H1 (cell line): ENCODE measurements around the gene CLPSL2. TPM values are rescaled to one million over a fixed set of nuclear protein-coding genes. Genes with fewer than 3 reads are reported as not detected.

ENCODE experiments used
- CTCF ChIA-PET: fragments of 300-600 bp; sonication (Branson Sonifier 250); formaldehyde crosslinking; loops from one replicate; lab custom pipeline; 2021; ENCODE audit not compliant: partially characterized antibody; lab: Charles Lee
- POLR2A ChIA-PET: fragments of 300-600 bp; sonication (Branson Sonifier 250); formaldehyde crosslinking; loops from one replicate; lab custom pipeline; 2021; ENCODE audit warnings: inconsistent platforms; ENCODE audit not compliant: partially characterized antibody; lab: Charles Lee
- DNase-seq, 2 experiments: peaks; one replicate each; pipeline versions ENCODE4 v3.0.0 to v3.0.0-alpha.2; 2010 to 2022; ENCODE audit warnings: low spot score in 2 of 2, low read depth in 1 of 2, mixed read lengths in 1 of 2
- FAIRE-seq: peaks from 2 replicates; lab custom pipeline; 2011; peaks lifted over from hg19 to GRCh38; lab: Jason Lieb, UNC
- H2AFZ ChIP-seq: 2 replicates; pipeline ENCODE4 v1.8.1; 2012; ENCODE audit warnings: low read length, inconsistent platforms
- H2AK5ac ChIP-seq: 2 replicates; pipeline ENCODE4 v1.6.1; 2013; ENCODE audit warnings: low read depth, low read length
- H2BK120ac ChIP-seq: replicated peaks from 2 replicates; pipeline ENCODE3; 2013; ENCODE audit warnings: low read depth, low read length, inconsistent platforms
- H2BK12ac ChIP-seq: 2 replicates; pipeline ENCODE4 v1.6.1; 2013; ENCODE audit warnings: low read depth, low read length
- H2BK15ac ChIP-seq: 2 replicates; pipeline ENCODE4 v1.6.1; 2013; ENCODE audit warnings: low read length
- H2BK20ac ChIP-seq: 2 replicates; pipeline ENCODE4 v1.6.1; 2013; ENCODE audit warnings: low read length
- H2BK5ac ChIP-seq: 2 replicates; pipeline ENCODE4 v1.6.1; 2013; ENCODE audit warnings: low read depth, low read length
- H3K14ac ChIP-seq: 2 replicates; pipeline ENCODE4 v1.6.1; 2013; ENCODE audit warnings: inconsistent platforms; ENCODE audit not compliant: insufficient read length
- H3K18ac ChIP-seq: 2 replicates; pipeline ENCODE4 v1.6.1; 2013; ENCODE audit warnings: low read length; ENCODE audit errors: extremely low read depth
- H3K23ac ChIP-seq: 2 replicates; pipeline ENCODE4 v1.6.1; 2013; ENCODE audit warnings: inconsistent platforms; ENCODE audit not compliant: insufficient read length
- H3K23me2 ChIP-seq: 2 replicates; pipeline ENCODE4 v1.6.1; 2013; ENCODE audit warnings: low read depth, low read length
- H3K27ac ChIP-seq: 2 replicates; pipeline ENCODE4 v1.6.1; 2011; ENCODE audit warnings: low read depth, low read length, inconsistent platforms
- H3K27me3 ChIP-seq, 4 experiments: replicated peaks in 1 of 4; 1 replicate in 1 of 4; 2 replicates in 3 of 4; pipeline versions ENCODE4 v1.6.1 to v1.8.1; 2011 to 2013; ENCODE audit warnings: low read length in 3 of 4, mild to moderate bottlenecking in 3 of 4, inconsistent platforms in 2 of 4, mixed read lengths in 2 of 4, moderate library complexity in 1 of 4; ENCODE audit not compliant: control insufficient read depth in 3 of 4, insufficient read depth in 3 of 4; ENCODE audit errors: extremely low read depth in 1 of 4
- H3K36me3 ChIP-seq, 4 experiments: 2 replicates each; pipeline versions ENCODE4 v1.6.1 to v1.8.1; 2011 to 2013; ENCODE audit warnings: mild to moderate bottlenecking in 4 of 4, low read length in 3 of 4, moderate library complexity in 2 of 4, control low read depth in 1 of 4, inconsistent platforms in 1 of 4; ENCODE audit not compliant: insufficient read depth in 4 of 4, control insufficient read depth in 2 of 4
- H3K4ac ChIP-seq: replicated peaks from 2 replicates; pipeline ENCODE3; 2013; ENCODE audit warnings: low read length, low read depth, mixed read lengths, inconsistent platforms; ENCODE audit not compliant: insufficient read length
- H3K4me1 ChIP-seq, 4 experiments: replicated peaks in 1 of 4; 1 replicate in 1 of 4; 2 replicates in 3 of 4; pipeline versions ENCODE4 v1.6.1 to v1.8.1; 2011 to 2013; ENCODE audit warnings: low read length in 3 of 4, inconsistent platforms in 2 of 4, mixed read lengths in 1 of 4; ENCODE audit not compliant: insufficient read depth in 4 of 4, control insufficient read depth in 3 of 4
- H3K4me2 ChIP-seq, 2 experiments: 2 replicates each; pipeline versions ENCODE4 v1.6.1 to v1.8.1; 2011 to 2013; ENCODE audit warnings: low read depth in 2 of 2, low read length in 2 of 2, control low read depth in 1 of 2, inconsistent platforms in 1 of 2, mild to moderate bottlenecking in 1 of 2; ENCODE audit not compliant: insufficient read depth in 1 of 2
- H3K4me3 ChIP-seq, 4 experiments: fragments of 200-600, 300-600 bp in 1 of 4; sonication (generic), shearing (Covaris generic), sonication (Bioruptor Twin) in 1 of 4; 2 replicates each; pipeline versions ENCODE4 v1.5.1 to v1.8.1; 2011 to 2016; ENCODE audit warnings: low read length in 4 of 4, low read depth in 3 of 4, control low read depth in 2 of 4, inconsistent platforms in 2 of 4, mild to moderate bottlenecking in 2 of 4, mixed read lengths in 1 of 4, moderate library complexity in 1 of 4; ENCODE audit not compliant: insufficient read depth in 2 of 4; ENCODE audit errors: extremely low read depth in 1 of 4
- H3K56ac ChIP-seq: replicated peaks from 2 replicates; pipeline ENCODE3; 2013; ENCODE audit warnings: low read depth, mild to moderate bottlenecking, mixed read lengths, low read length, inconsistent platforms; ENCODE audit not compliant: insufficient read length
- H3K79me1 ChIP-seq: 2 replicates; pipeline ENCODE4 v1.6.1; 2013; ENCODE audit warnings: low read depth, low read length, control low read depth
- H3K79me2 ChIP-seq, 2 experiments: 2 replicates each; pipeline versions ENCODE4 v1.6.1 to v1.8.1; 2012 to 2013; ENCODE audit warnings: low read length in 2 of 2, mild to moderate bottlenecking in 2 of 2, inconsistent platforms in 1 of 2; ENCODE audit not compliant: insufficient read depth in 2 of 2, control insufficient read depth in 1 of 2
- H3K9ac ChIP-seq, 4 experiments: replicated peaks in 1 of 4; 1 replicate in 1 of 4; 2 replicates in 3 of 4; pipeline versions ENCODE4 v1.6.1 to v1.8.1; 2011 to 2013; ENCODE audit warnings: low read depth in 3 of 4, low read length in 3 of 4, control low read depth in 2 of 4, mild to moderate bottlenecking in 2 of 4, moderate library complexity in 2 of 4, inconsistent platforms in 1 of 4; ENCODE audit errors: extremely low read depth in 1 of 4
- H3K9me3 ChIP-seq, 2 experiments: 2 replicates each; pipeline versions ENCODE4 v1.6.1 to v1.8.1; 2012 to 2013; ENCODE audit warnings: mild to moderate bottlenecking in 2 of 2, moderate library complexity in 2 of 2, control low read depth in 1 of 2, inconsistent platforms in 1 of 2, low read depth in 1 of 2, low read length in 1 of 2, mixed read lengths in 1 of 2; ENCODE audit not compliant: insufficient read depth in 2 of 2
- H4K20me1 ChIP-seq, 2 experiments: replicated peaks in 1 of 2; 2 replicates each; pipeline versions ENCODE3 to v1.8.1; 2011 to 2013; ENCODE audit warnings: inconsistent platforms in 2 of 2, low read length in 2 of 2, mild to moderate bottlenecking in 1 of 2; ENCODE audit not compliant: insufficient read depth in 2 of 2, control insufficient read depth in 1 of 2
- H4K5ac ChIP-seq: 2 replicates; pipeline ENCODE4 v1.6.1; 2013; ENCODE audit warnings: low read length, low read depth, mixed read lengths, inconsistent platforms; ENCODE audit not compliant: insufficient read length
- H4K8ac ChIP-seq: 2 replicates; pipeline ENCODE4 v1.8.0; 2013; ENCODE audit warnings: mild to moderate bottlenecking, moderate library complexity, low read length, inconsistent platforms; ENCODE audit not compliant: insufficient read depth; ENCODE audit errors: extremely low read depth
- H4K91ac ChIP-seq: replicated peaks from 2 replicates; pipeline ENCODE3; 2013; ENCODE audit warnings: low read length, mixed read lengths, inconsistent platforms; ENCODE audit not compliant: insufficient read length
- ASH2L ChIP-seq: fragments of 200-600, 300-600 bp; sonication (generic); IDR thresholded peaks from one replicate; pipeline ENCODE4 v1.7.1; 2017; ENCODE audit warnings: low read length
- BCL11A ChIP-seq, 2 experiments: IDR thresholded peaks; one replicate each; pipeline ENCODE4 v1.6.1; 2011; ENCODE audit warnings: low read depth in 2 of 2, low read length in 2 of 2, mild to moderate bottlenecking in 2 of 2
- CBX8 ChIP-seq: fragments of 300-800, 300-1000 bp; sonication (generic); IDR thresholded peaks from 2 replicates; pipeline ENCODE4 v1.7.1; 2016; ENCODE audit warnings: low read depth, low read length, borderline replicate concordance
- E2F6 ChIP-seq: IDR thresholded peaks from 2 replicates; pipeline ENCODE4 v1.6.1; 2012; ENCODE audit warnings: inconsistent platforms
- FOSL1 ChIP-seq: IDR thresholded peaks from 2 replicates; pipeline ENCODE4 v1.6.1; 2011; ENCODE audit warnings: mild to moderate bottlenecking, low read depth, low read length, moderate library complexity; ENCODE audit not compliant: insufficient read depth
- GABPA ChIP-seq: IDR thresholded peaks from 2 replicates; pipeline ENCODE4 v1.6.1; 2011; ENCODE audit warnings: mild to moderate bottlenecking, low read length, moderate library complexity, borderline replicate concordance; ENCODE audit not compliant: insufficient read depth
- HDAC6 ChIP-seq: IDR thresholded peaks from one replicate; pipeline ENCODE4 v1.7.1; 2012; ENCODE audit warnings: low read depth, mild to moderate bottlenecking, inconsistent platforms, low read length, moderate library complexity
- KDM5A ChIP-seq: fragments of 200-600 bp; IDR thresholded peaks from 2 replicates; pipeline ENCODE4 v1.7.1; 2012; ENCODE audit warnings: mild to moderate bottlenecking, low read length, inconsistent platforms, mixed read lengths
- PHF8 ChIP-seq: fragments of 200-600 bp; sonication (generic); conservative IDR thresholded peaks from 2 replicates; pipeline ENCODE4 v1.7.1; 2012; ENCODE audit warnings: low read depth, mild to moderate bottlenecking, inconsistent platforms, low read length, moderate library complexity
- RAD21 ChIP-seq, 2 experiments: IDR thresholded peaks in 1 of 2; conservative IDR thresholded peaks in 1 of 2; 2 replicates each; pipeline ENCODE4 v1.6.1; 2011; ENCODE audit warnings: low read depth in 2 of 2, low read length in 2 of 2, improper control_type of control experiment in 1 of 2, inconsistent platforms in 1 of 2, mild to moderate bottlenecking in 1 of 2, moderate library complexity in 1 of 2
- RBBP5 ChIP-seq: IDR thresholded peaks from 2 replicates; pipeline ENCODE4 v1.7.1; 2012; ENCODE audit warnings: low read depth, mild to moderate bottlenecking, inconsistent platforms, low read length, moderate library complexity, borderline replicate concordance
- SAP30 ChIP-seq: fragments of 300-600 bp; sonication (generic); IDR thresholded peaks from 2 replicates; pipeline ENCODE4 v1.7.1; 2012; ENCODE audit warnings: low read length, moderate library complexity, mild to moderate bottlenecking, inconsistent platforms; ENCODE audit not compliant: insufficient read depth, insufficient replicate concordance
- WGBS, 2 experiments: shearing (Covaris generic) in 1 of 2; methylation state at CpG; one replicate each; pipeline versions ENCODE4 v1.1.6 to v1.1.7; 2013 to 2015; ENCODE audit warnings: low lambda C conversion rate in 2 of 2, mixed read lengths in 2 of 2, inconsistent platforms in 1 of 2, low coverage in 1 of 2, missing lambda C conversion rate in 1 of 2; ENCODE audit not compliant: insufficient replicate concordance in 2 of 2, insufficient coverage in 1 of 2, insufficient read length in 1 of 2; ENCODE audit errors: extremely low coverage in 1 of 2, missing lambda C conversion rate in 1 of 2; 5-methylcytosine and 5-hydroxymethylcytosine counted together
- polyA plus RNA-seq, 7 experiments: library from polyadenylated mRNA; depleted of rRNA in 3 of 7; stranded (reverse) in 5 of 7; unstranded in 2 of 7; fragments of >200 nt in 5 of 7; fragments of 200-250 nt in 2 of 7; gene quantifications; 1 replicate in 5 of 7; 2 replicates in 1 of 7; 4 replicates in 1 of 7; pipeline versions ENCODE4 v1.2.1 to v1.2.3, GENCODE V29; 2011 to 2013; ENCODE audit warnings: missing spikeins in 2 of 7, mixed read lengths in 2 of 7
- total RNA-seq: library from RNA; stranded (reverse); fragmentation: NEBNext Ultra II Directional; extraction: Animal tissue kit (Norgen Biotek cat#: 25700); gene quantifications from 2 replicates; pipeline ENCODE4 v1.2.1, GENCODE V29; 2021

The CLPSL2 gene
- total and polyA plus RNA-seq, 2 of the 8 experiments (the other 6 are each of a cell fraction or from before 2014, with no cell fraction given), result 1.4 to 3.4 TPM

- CTCF ChIA-PET, result interaction anchor here (1.4 kb wide), 1 partner anchor 16 kb away, joined by 3 read pairs; the partner anchor contains the start of gene CLPS
- H3K4ac ChIP-seq, result no peak overlapping the region
These were observed 4.9 kb downstream of the CLPSL2 start for GRCh38 chr6:35781290-35781689.

More at GRCh38 chr6:35781290-35781689, 4.9 kb downstream of the CLPSL2 start:
- peaks cover 5% of the 10 kb centered on the region for H3K23me2 ChIP-seq
- H3K18ac ChIP-seq, result no peak overlapping the region
- H3K9me3 ChIP-seq, result no peaks in the 10 kb centered on the region
- WGBS, 2 experiments, result 86% methylated on average over 2 of the region's 2 CpGs; no CpG with 5 or more reads in 1 of the 2 experiments
- H2BK5ac ChIP-seq, result no peak overlapping the region
- H3K79me1 ChIP-seq, result no peaks in the 10 kb centered on the region
- no peaks in the 10 kb centered on the region for H3K36me3 ChIP-seq
- FAIRE-seq (no peak), DNase-seq (no peak)
- no peak overlapping the region for H2AK5ac ChIP-seq
- H3K9ac ChIP-seq, result no peak overlapping the region
- no peak overlapping the region for H2AFZ ChIP-seq
- H2BK120ac ChIP-seq, result no peak overlapping the region
- no peak overlapping the region for H4K5ac ChIP-seq
- no peak overlapping the region for H2BK20ac ChIP-seq
- TF ChIP-seq E2F6 (no peak), CBX8 (no peak), HDAC6 (no peak), SAP30 (no peak), PHF8 (no peak), GABPA (no peak), KDM5A (no peak), FOSL1 (no peak), RBBP5 (no peak), BCL11A (IDR thresholded peaks at IDR 0.05; ENCODE audit: low read depth in 2 of 2, low read length in 2 of 2) (no peak), ASH2L (no peak), RAD21 (IDR thresholded peaks at IDR 0.05 in 1 of 2, conservative IDR thresholded peaks at IDR 0.05 in 1 of 2; ENCODE audit: low read depth in 2 of 2, low read length in 2 of 2) (no peak)
- no peak overlapping the region for H2BK12ac ChIP-seq
- H3K79me2 ChIP-seq, result no peaks in the 10 kb centered on the region
- peaks cover 0 to 3% (median under 1%) of the 10 kb centered on the region in 4 experiments; a peak in 2 of 7 replicates for H3K4me1 ChIP-seq
- no peak overlapping the region for H3K4me2 ChIP-seq
- no peaks in the 10 kb centered on the region for H4K20me1 ChIP-seq
- H3K14ac ChIP-seq, result no peak overlapping the region
- no peak overlapping the region for H3K23ac ChIP-seq
- H4K8ac ChIP-seq, result no peak overlapping the region
- H2BK15ac ChIP-seq, result no peak overlapping the region
- no peaks in the 10 kb centered on the region; a peak in 2 of 7 replicates for H3K27me3 ChIP-seq
- no peak overlapping the region for H3K27ac ChIP-seq
- H3K4me3 ChIP-seq, result no peak overlapping the region
- H3K56ac ChIP-seq, result no peak overlapping the region
- POLR2A ChIA-PET, result interaction anchor here (1.3 kb wide), 1 partner anchor 17 kb away, joined by 5 read pairs; no protein-coding TSS in a partner anchor
- H4K91ac ChIP-seq, result no peak overlapping the region
